Left renal pelvis (tissue), 4 donors: Measurements from ENCODE around the gene SLC2A10. TPM values are rescaled to one million over a fixed set of nuclear protein-coding genes. Genes with fewer than 3 reads are reported as not detected.
A peak's percentile ranks its signal among the peaks of the same experiment; 100 is the strongest.

ENCODE experiments used
- DNase-seq, 4 donors: peaks; one replicate each; pipeline ENCODE4 v3.0.0-alpha.2; 2013; ENCODE audit warnings: low read depth in 4 of 4, low spot score in 3 of 4
- polyA plus RNA-seq, 4 donors: library from polyadenylated mRNA; unstranded; fragments of 120-200 nt; gene quantifications; one replicate each; pipeline ENCODE4 v1.2.1, GENCODE V29; 2013; ENCODE audit not compliant: insufficient read length in 4 of 4

The SLC2A10 gene
- polyA plus RNA-seq, 4 donors: 16.0 to 32.2 (median 16.6) TPM

GRCh38 chr20:46723039-46723438 lies 13.6 kb downstream of the SLC2A10 start:
- no peak for DNase-seq

- no peak for DNase-seq
These were observed 15.0 kb downstream of the SLC2A10 start for GRCh38 chr20:46724343-46724959.

- DNase-seq: no peak
These were observed 16.0 kb downstream of the SLC2A10 start for GRCh38 chr20:46725186-46726165.

- no peak for DNase-seq
These were observed 22.3 kb downstream of the SLC2A10 start for GRCh38 chr20:46731770-46732169.

- DNase-seq: no peak
These were observed 26.0 kb downstream of the SLC2A10 start for GRCh38 chr20:46735436-46735835.

- DNase-seq: no peak
These were observed 30.2 kb downstream of the SLC2A10 start for GRCh38 chr20:46739431-46740213.

GRCh38 chr20:46740214-46740609 lies 30.8 kb downstream of the SLC2A10 start:
- no peak for DNase-seq

- no peak for DNase-seq
These were observed 32.6 kb downstream of the SLC2A10 start for GRCh38 chr20:46741924-46742668.

- DNase-seq: no peak
These were observed 33.2 kb downstream of the SLC2A10 start for GRCh38 chr20:46742669-46743045.

GRCh38 chr20:46743088-46743487 lies 33.6 kb downstream of the SLC2A10 start:
- no peak for DNase-seq

- DNase-seq: no peak
These were observed 37.6 kb downstream of the SLC2A10 start for GRCh38 chr20:46746956-46747526.

GRCh38 chr20:46749147-46749546 lies 39.7 kb downstream of the SLC2A10 start:
- no peak for DNase-seq

GRCh38 chr20:46751856-46752255 lies 42.4 kb downstream of the SLC2A10 start:
- DNase-seq: no peak

- peak in 1 of 4 donors; percentile 37 for DNase-seq
These were observed 43.3 kb downstream of the SLC2A10 start for GRCh38 chr20:46752728-46753127.

GRCh38 chr20:46755483-46756413 lies 46.3 kb downstream of the SLC2A10 start:
- DNase-seq: no peak

GRCh38 chr20:46756419-46756818 lies 47.0 kb downstream of the SLC2A10 start:
- DNase-seq: no peak

GRCh38 chr20:46757135-46757534 lies 47.7 kb downstream of the SLC2A10 start:
- DNase-seq: no peak

GRCh38 chr20:46757754-46758678 lies 48.6 kb downstream of the SLC2A10 start:
- DNase-seq: peak in 1 of 4 donors; percentile 27
